Glomerular visceral epithelial cell (primary cell): Measurements from ENCODE around the gene HADHA.
"Not testable (repeated sequence)": the region's sequence is repeated elsewhere in the genome, so short reads cannot be mapped to it uniquely, and the experiment has no call there.

Experiments
- DNase-seq: peaks from one replicate; pipeline ENCODE4 v3.0.0-alpha.2; 2016; ENCODE audit errors: extremely low spot score

HADHA gene

DNA sequence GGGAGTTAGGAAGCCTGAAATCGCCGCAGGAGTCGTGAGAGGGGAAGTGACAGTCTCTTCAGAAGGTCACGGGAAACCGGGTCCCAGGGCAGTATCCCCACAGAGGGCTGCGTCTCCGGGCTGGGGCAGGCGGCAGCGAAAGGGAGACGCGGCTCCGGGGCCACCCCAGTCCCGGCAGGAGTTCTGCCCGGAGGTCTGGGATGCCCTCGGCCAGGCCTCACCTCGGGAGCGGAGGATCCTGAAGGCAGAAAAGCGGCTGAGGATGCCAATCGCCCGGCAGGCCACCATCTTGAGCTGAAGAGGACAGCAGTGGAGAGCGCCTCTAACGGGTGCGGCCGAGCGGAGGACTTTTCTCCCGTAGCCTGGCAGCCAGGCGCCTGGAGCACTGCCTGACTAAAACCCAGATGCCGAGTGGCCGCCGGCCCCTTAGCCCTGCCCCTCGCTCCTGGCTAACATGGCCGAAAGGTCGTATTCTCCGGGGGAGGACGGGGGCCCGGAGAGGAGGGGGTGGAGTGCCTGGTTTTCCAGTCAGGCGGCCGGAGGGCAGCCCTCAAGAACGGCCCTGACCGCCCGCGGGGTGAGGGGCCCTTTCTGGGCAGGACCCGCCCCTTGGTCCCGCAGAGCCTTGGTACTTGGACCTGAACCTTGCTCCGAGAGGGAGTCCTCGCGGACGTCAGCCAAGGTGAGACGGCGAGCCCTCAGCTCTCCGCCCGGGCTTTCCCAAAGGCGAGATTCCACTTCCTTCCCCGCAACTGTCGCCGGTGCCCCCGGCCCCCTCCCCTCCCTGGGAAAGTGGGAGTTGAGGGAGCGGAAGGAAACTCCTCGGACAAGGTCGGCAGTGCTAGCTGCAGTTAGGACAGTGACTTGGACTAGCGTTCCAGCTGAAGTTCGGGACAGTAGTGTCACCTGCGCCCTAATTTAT lies at the start of gene HADHA, which contains the start of gene HADHB:
HADHA (minus strand) TSS at position 324 of the 922 bp plus-strand sequence; CDS start at position 288, 36 bp downstream.
HADHB (plus strand) TSS at position 631 of the 922 bp plus-strand sequence. CDS start 9,316 bp downstream, outside the sequence.
- DNase-seq, result peak; percentile 94

DNA sequence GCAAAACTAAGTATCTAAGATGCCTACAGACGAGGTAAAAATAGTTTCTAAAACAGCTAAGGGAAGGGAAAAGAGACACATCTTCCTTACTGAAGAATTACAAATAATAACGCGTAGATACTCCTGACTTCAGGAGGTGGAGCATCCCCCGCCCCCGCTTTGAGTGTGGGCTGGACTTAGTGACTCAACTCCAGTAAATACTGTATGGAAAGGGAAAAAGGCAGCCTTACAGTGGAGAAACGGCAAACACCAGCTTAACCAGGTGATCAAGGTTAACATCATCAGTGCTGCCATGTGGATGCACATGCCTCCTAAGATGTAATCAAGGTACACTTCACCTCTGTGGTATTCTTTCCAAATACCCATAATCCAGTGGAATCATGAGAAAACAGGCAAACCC lies 48.2 kb upstream of the HADHA start:
- no peak for DNase-seq

DNA sequence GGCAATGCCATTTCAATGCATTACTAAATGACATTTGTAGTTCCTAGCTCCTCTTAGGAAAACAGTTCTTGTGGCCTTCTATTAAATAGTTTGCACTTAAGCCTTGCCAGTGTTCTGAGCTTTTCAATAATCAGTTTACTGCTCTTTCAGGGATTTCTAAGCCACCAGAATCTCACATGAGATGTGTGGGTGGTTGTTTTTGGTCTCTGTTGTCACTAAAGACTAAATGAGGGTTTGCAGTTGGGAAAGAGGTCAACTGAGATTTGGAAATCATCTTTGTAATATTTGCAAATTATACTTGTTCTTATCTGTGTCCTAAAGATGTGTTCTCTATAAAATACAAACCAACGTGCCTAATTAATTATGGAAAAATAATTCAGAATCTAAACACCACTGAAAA lies 45.6 kb upstream of the HADHA start:
- no peak for DNase-seq

DNA sequence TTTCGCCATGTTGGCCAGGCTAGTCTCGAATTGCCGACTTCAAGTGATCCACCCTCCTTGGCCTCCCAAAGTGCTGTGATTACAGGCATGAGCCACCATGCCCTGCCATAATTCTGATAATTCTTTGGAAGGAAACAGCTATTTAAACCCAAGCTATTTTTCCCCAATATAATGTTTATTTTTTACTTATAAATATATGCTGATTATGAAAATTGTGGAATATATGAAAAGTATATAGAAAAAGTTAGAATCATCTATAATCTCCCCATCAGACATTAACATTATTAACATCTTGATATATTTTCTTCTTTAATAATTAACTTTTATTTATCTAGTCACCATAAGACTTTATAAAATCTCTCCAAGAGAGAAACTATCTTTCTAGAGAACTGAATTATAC lies 41.5 kb upstream of the HADHA start:
- no peak for DNase-seq

DNA sequence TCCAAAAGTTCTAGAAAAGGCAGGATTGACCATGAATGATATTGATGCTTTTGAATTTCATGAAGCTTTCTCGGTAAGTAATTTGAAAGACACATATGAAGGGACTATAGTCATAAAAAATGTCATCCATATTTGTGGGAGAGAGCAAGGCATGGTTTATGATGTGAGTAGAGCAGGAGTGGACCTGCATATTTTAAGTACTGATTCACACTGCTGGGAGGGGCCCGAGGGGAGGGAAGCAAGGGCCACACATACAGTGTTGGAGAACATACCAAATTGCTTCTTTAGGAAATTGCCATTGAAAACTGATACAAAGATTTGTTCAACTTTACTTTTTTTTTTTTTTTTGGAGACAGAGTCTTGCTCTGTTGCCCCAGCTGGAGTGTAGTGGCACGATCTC lies 39.7 kb upstream of the HADHA start:
- DNase-seq, result peak; percentile 17

DNA sequence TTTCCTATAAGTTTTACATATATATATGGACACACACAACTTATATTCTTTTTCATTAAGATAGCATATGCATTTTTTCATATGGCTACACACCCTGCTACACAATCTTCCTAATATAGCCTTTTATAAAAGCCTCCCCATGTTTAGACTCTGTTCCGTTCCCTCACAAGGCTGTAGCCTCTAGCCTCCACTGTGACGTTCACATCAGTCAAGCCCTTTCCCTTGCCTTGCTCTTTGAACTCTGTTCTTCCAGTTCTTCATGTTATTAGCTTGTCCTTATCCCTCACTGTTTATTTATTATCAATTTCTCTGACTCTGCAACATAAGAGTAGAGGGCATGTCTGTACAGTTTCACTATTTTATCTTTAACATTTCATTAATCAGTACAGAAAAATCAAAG lies 39.2 kb upstream of the HADHA start:
- no peak for DNase-seq

DNA sequence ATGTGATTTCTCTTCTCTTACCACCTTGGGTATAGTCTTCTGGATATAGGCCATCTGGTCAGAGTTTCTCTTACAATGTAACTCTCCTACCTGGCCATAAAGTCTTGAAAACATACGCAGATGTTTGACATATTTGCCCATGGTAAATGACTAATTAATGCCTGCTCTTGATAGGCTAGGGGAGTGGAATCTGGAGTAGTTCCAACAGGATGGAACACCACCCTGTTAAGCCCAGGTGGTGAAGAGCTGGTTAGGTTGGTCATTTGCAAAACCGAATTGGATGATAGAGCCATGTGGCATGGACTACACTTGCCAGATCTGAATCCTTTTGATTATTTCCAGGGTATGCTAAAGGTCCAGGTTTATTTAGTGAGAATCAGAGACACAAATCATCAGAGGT lies 36.8 kb upstream of the HADHA start:
- no peak for DNase-seq

DNA sequence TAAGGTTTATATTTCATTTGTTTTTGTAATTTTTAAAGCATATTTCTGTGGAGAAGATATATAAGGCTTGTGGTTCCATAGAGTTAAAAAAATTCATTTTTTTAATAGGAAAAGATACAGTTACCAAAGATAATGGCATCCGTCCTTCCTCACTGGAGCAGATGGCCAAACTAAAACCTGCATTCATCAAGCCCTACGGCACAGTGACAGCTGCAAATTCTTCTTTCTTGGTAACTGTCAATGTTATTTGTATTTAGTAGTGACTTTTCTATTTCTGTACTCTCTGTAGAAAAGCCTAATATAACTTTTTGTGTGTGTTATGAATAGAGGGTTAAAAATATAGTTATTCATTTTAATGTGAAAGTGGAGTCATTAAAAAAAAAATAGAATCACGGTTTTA lies 35.5 kb upstream of the HADHA start:
- no peak for DNase-seq

DNA sequence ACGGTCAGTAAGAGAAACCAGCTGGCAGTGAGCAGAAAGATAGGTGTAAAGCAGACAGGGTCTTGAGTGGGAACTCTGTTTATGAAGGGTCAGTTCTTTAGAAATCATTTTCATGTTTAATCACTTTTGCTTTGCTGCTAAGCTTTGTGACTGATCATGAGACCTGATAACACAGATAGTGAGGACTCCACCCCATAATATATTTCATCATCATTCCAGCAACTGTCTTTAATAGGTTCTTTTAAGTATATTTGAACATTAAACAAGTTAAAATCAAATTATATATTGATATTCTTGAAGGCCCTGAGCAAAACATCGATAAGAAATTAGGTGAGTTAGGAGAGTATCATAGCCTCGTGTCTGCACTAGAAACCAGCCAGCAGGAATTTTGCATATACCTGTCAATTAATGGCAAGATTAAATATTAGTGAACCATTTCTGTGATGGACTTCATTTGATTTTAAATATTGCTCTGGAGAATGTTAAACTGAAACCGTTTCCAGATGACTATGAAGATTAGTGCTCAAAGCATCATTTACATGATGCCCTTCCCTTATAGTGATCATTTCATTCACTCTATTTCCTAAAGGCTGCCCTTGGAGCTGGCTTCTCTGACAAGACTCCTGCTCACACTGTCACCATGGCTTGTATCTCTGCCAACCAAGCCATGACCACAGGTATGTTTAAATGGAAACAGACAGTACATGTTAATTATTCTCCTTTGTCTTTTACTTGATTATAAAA lies 32.2 kb upstream of the HADHA start:
- DNase-seq, result no peak

DNA sequence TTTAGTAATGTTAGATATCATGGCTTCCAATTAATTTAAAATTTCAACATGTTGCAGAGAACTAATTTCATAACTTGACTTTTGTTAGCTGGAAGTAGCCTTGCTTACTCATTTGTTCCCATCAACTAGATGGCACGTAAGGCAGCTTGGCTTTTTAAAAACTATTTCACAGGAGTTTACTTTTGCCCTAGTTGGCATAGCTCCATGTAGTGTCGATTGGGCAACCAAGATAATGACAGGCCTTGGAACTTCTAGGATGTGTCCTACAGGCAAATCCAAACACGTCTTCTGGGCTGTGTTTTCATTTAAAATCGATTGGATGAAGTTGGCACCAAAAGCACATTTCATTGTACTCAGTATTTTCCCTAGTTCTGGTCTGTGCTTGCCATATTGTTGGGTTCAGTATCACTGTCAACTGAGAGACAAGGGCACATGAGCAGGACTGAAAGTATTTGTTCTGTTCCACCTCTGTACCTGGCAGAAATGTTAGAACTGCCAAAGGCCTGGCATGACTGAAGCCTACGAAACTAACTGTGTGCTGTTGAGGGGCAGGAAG lies 29.7 kb upstream of the HADHA start:
- DNase-seq, result peak; percentile 3

DNA sequence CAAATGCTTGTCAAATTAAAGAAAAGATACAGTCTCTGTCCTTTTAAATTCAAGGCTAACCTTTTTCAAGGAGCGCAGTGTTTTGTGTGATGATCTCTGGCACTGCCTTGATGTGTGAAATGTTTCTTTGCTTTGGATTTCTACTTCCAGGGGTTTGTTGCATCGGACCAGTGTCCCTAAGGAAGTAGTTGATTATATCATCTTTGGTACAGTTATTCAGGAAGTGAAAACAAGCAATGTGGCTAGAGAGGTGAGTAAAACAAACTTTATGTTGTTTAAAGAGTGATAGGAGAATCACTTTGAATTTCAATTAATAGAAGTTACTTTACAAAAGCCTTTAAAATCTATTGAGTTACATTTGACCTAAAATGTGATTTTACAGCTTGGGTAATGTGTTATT lies 29.1 kb upstream of the HADHA start:
- DNase-seq, result no peak

DNA sequence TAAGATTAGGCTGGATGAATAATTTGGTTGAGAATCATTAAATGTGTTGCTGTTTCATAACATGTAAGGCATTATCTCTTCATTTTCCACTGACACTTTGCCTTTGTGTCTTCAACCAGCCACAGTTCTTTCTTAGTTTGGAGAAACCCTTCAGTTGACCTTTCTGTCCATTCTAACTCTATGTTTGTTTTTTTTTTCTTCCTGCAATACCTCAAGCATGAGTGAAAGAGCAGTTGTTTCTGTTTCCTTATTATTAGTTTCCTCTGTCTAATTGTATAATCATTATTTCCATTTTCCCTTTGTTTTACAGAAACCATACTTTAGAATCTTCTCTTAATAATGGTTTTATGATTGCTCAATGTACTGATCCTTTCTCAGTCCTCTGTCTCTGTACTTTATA lies 25.9 kb upstream of the HADHA start:
- no peak for DNase-seq

DNA sequence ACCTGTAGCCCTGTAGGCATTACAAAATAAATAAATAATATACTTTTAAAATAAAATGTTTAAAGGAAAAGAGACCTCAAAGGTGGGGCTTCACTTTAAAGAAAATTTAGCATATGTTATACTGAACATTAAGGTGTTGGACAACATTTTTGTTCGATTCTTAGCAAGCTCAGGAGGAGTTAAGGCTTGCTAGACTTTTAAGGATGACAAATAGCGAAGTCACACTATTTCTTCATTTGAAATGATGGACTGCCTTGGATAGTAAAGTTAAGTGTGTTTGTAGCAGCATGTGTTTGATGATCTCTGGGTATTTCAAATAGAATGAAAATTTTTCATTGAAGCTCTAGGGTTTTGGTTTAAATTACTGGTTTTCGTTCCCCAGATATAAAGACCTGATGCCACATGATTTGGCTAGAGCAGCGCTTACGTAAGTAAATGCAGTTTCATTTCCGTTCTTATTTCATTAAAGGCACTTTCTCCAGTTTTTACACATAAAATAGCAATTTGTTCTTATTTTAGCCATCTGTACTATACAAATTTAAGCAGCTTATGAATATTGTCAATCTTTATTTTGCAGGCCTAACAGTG lies 25.2 kb upstream of the HADHA start:
- DNase-seq, result no peak

DNA sequence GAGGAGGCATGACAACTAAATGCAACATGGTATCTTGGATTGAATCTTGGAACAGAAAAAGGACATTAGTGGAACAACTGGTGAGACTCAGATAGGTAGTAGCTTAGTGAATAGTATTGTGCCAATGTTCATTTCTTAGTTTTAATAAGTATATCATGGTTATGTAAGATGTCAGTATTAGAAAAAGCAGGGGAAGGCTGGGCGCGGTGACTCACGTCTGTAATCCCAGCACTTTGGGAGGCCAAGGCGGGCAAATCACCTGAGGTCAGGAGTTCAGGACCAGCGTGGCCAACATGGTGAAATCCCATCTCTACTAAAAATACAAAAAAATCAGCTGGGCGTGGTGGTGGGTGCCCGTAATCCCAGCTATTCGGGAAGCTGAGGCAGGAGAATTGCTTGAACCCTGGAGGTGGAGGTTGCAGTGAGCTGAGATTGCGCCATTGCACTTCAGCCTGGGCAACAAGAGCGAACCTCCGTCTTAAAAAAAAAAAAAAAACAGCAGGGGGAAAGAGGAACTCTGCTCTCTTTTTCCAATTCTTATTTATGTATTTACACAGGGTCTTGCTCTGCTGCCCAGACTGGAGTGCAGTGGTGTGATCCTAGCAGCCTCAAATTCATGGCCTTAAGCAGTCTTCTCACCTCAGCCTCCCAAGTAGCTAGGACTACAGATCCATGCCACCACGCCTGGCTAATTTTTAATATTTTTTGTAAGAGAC lies 24.4 kb upstream of the HADHA start:
- DNase-seq, result not testable (repeated sequence)

DNA sequence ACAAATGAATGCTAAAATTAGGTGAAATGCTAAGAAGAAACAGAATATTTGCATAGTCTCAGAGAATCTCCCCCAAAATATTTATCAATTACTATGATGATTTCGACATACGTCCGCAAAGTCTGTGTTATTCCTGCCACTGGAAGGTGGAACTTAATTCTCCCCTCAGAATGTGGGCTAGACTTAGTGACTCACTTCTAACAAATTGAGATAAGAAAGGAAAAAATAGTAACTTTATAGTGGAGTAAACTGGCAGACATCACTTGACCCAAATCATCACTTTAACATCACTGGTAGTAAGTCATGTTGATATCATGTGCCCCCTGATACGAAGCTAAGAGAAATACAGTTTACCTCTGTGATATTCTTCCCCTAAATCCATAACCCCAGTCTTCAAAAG lies 23.8 kb upstream of the HADHA start:
- no peak for DNase-seq

DNA sequence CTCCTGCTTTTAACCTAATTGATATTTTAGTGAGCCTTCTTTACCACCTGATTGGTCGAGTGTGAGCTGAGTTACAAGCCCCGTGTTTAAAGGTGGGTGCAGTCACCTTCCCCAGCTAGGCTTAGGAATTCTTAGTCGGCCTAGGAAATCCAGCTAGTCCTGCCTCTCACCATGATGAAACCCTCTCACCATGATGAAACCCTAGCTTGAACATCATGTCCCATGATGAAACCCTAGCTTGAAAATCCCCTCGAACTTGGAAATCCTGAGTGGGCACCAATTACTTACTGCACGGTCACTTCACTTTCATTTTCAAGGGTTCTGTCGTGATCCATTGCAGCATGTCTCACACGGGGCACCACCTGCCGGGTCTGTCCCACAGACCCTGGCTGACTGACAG lies 14.4 kb upstream of the HADHA start:
- DNase-seq, result not testable (repeated sequence)

DNA sequence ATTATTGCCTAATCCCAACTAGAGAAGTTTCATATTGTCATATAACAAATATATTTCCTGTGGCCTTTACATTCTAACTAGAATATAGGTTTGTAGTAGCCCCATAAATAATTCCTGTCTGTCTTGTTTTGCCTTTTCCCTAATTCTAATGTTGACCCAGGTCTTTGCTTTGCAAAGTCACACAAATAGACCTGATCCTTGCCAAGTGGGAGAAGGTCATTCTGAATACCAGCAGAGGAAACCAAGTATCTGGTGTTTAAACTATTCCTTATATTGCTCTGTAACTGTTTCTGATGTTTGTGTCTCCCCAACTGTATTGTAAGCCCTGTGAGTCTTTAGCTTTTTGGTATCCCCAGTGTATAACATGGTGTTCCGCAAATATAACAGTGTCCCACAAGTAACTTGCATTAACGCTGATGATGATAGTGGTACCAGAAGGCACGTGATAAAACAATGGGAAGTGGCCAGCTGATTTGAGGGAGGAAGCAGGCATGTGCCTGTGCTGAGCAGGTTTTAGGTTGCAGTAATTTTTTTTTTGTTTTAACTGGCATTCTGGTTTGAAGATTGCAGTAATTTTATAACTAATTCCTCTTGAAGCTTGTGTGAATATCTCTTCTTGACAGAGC lies 11.4 kb upstream of the HADHA start:
- no peak for DNase-seq

DNA sequence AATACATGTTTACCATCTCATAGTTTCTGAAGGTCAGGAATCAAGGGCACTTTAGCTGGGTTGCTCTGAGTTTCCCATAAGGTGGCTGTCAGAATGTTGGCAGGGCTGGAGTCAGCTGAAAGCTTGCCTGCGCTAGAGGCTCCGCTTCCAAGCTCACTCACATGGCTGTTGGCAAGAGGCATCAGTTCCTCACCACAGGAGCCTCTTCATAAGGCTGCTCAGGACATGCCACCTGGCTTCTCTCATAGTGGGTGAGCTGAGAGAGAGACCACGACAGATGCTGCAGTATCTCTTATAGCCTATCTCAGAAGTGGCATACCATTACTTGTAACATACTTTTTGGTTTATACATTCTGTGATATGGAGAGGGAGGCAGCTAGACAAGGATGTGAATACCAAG lies 7.5 kb upstream of the HADHA start:
- DNase-seq, result no peak

DNA sequence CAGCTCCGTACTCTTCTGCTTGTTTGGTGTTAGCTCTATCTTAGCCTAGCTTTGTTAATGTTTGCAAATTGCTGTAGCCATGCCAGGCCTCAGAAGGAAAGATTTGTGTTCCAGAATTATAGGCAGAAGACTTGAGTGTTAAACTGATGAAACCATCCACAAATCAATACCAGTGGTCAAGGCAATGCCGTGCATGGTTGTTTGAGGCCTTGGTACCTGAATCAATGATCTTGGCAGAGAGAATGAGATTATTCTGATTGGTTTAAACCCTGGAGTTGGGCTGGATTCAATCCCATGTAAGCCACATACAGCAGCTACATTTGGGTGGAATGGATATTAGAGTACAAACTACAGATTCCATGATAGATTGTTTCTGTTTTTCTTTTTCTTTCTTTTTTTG lies 5.2 kb upstream of the HADHA start:
- DNase-seq, result no peak

DNA sequence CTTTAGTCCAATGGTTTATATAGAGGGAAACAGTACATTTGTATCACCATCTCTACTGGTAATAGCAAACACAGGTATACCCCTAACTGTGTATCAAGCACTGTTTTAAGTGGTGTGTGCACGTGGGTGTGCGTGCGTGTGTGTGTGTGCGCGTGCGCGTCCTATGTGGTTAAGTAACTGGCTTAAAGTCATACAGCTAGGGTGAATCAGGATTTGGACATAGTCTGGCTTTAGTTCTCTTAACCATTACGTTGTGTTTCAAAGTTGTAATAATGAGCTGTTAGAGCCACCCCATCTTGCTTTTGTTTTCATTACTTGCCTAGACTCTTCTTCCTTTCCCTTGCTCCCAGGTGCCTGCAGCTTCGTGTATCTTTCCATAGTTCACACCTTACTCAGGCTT lies 2.4 kb upstream of the HADHA start:
- DNase-seq, result peak; percentile 17

DNA sequence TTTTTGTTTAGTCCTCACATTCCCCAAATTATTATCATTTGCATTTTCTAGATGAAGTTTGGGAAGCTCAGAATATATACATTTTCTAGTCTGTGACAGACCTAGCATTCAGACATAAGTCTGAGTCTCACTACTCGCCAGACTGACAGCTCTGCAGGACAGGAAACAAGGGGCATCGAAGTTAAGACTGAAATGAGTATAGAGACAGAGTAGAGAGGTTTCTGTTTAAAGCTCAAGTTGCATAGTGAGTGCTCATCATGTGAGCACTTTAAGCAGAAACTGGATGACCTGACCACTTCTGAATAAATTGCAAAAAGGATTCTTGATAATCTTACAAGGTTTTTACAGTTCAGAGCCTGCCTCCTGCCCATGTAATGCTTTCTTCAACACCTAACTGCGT lies 1.4 kb upstream of the HADHA start:
- peak; percentile 11 for DNase-seq
